ENCODE results near the gene SPAG8.

SPAG8 gene

DNA sequence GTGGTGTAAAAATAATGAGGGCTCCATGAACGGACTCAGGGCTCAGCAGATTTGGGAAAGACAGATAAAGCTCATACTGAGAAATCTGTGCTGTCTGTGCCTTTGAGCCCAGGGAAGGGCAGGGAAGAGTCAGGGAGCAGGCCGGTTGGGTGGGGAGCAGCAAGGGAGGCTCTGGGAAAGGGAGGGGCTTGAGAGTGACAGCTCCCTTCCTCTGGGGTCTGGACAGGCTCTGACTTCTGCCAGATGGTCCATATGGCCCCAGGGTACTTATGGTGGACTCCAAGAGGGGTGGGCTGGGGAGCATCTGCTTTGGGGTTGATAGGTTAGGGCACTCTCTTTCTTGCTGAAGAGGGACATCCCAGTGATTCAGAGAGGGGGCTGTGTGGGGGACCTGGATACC is 18.6 kb downstream of the SPAG8 start:
- no peak for DNase-seq (ENCODE audit: low read depth in 1 of 2, low spot score in 1 of 2)
- TF ChIP-seq JUND (IDR thresholded peaks at IDR 0.05; ENCODE audit: low read depth) = no peak
- in situ Hi-C loops (cut with HindIII; ENCODE audit: low pct_unique_long_range_greater_than_20kb, low sequenced_read_pairs) = no loop called here

DNA sequence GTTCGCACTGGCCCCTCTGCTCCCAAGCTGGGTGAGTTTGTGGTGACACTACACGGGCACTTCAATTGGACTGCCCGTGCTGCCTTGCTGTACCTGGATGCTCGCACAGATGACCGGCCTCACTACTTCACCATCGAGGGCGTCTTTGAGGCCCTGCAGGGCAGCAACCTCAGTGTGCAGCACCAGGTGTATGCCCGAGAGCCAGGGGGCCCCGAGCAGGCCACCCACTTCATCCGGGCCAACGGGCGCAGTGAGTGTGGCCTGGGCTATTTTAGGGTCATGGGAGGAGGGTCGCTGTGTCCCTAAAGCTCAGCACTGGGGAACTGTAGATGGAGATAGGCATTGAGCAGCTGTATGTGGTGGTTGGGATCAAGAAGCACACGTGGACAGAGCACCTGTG is 19.2 kb downstream of the SPAG8 start:
- TF ChIP-seq JUND (IDR thresholded peaks at IDR 0.05; ENCODE audit: low read depth) = no peak
- DNase-seq (ENCODE audit: low read depth in 1 of 2, low spot score in 1 of 2) = no peak
- in situ Hi-C loops (cut with HindIII; ENCODE audit: low pct_unique_long_range_greater_than_20kb, low sequenced_read_pairs) = no loop called here

DNA sequence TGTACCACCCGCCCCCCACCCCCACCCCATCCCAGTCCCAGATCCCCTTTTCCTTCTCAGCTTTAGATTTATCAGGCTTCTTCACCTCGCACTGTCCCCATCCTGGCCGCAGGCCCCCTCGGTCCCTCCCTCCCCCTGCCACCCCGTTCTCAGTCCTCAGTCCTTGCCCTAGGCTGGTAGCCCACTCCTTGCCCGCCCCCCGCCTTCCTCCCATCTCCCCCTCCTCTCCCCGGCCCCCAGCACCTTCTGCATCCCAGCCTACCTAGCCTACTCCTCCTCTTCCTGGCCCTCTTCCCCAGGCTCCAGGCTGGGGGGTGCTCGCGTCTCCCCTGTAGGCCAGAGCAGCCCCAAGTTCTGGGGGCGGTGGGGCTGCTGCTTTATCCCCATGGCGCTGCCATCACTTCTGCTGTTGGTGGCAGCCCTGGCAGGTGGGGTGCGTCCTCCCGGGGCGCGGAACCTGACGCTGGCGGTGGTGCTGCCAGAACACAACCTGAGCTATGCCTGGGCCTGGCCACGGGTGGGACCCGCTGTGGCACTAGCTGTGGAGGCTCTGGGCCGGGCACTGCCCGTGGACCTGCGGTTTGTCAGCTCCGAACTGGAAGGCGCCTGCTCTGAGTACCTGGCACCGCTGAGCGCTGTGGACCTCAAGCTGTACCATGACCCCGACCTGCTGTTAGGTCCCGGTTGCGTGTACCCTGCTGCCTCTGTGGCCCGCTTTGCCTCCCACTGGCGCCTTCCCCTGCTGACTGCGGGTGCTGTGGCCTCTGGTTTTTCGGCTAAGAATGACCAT is 19.8 kb downstream of the SPAG8 start:
- no peak for DNase-seq (ENCODE audit: low read depth in 1 of 2, low spot score in 1 of 2)
- TF ChIP-seq JUND (IDR thresholded peaks at IDR 0.05; ENCODE audit: low read depth) = no peak
- in situ Hi-C loops (cut with HindIII; ENCODE audit: low pct_unique_long_range_greater_than_20kb, low sequenced_read_pairs) = no loop called here

DNA sequence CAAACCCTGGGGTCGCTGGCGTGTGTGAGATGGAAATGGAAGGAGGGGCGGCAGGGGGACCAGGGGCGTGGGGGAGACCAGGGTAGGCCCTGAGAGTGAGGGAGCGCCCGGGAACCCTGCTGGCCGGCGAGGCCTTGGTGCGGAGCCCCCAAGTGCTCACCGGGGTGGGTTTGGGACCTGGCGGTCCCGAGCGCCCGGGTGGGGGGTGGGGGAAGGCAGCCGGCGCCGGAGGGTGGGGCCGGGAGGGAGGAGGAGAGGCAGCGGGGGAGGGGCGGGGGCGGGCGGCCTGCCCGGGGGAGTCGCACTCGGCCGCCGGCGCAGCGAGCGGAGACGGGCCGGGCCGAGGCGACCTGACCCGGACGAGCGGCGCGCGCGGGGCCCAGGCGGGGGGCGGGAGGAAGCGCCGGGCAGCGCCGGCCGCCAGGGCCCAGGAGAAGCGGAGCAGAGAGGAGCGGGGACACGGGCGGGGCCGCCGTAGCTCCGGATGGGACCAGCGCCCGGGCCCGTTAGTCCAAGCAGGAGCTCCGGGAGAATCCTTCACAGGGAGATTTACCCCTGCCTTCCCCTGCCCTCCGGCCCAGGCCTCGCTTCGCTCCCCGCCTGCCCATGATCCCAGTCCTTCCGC is 20.7 kb downstream of the SPAG8 start, which contains the start of gene NPR2:
Gene NPR2, plus strand, starts transcription at position 295 of the 625 bp plus-strand sequence. CDS start 818 bp downstream, outside the sequence.
- TF ChIP-seq JUND (IDR thresholded peaks at IDR 0.05; ENCODE audit: low read depth) = no peak
- in situ Hi-C loops (cut with HindIII; ENCODE audit: low pct_unique_long_range_greater_than_20kb, low sequenced_read_pairs) = no loop called here
- DNase-seq (ENCODE audit: low read depth in 1 of 2, low spot score in 1 of 2) = no peak

DNA sequence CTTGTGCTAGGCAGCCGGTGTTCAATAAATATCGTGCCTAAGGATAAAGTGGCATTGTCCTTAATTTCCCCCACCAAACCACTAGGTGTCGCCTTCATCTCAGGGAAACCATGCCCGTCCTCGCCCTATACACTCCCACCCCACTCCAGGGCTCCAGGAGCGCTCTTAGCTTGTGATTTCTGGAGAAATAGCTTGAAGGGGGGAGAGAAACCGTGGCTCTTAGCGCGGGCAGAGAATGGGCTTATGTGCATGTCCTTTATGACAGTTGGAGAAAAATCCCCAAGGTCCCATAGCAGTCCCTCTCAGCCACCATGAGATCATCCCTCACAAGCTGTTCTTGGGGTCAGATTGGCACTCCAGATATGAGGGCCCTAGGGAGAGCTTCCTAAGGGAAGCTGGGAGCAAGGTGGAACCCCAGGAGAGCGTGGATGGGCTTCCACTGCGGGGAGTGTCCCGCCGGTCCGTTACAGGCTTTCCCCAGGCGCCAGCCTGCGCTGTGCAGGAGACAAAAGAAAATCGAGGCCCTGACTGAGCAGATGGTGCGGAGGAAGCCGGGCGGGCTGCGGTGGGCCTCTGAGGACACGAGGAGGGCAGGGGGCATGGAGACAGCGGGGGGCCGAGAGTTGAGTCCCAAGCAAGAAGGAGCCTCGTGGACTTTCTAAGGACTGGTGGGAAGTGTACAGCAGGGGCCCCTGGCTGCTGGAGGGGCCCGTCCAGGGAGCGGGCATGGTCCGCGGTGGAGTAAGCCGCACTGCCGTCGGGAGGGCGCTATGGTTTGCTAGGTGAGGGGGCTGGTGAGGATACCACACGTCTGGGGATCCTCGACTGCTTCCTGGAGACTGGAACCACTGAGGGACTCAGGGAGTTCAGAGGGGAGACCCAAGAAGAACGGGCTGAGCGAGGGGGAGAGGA is 21.4 kb downstream of the SPAG8 start:
- TF ChIP-seq JUND (IDR thresholded peaks at IDR 0.05; ENCODE audit: low read depth) = no peak
- peak; percentile 65 to 77 for DNase-seq (ENCODE audit: low read depth in 1 of 2, low spot score in 1 of 2)
- in situ Hi-C loops (cut with HindIII; ENCODE audit: low pct_unique_long_range_greater_than_20kb, low sequenced_read_pairs) = no loop called here

DNA sequence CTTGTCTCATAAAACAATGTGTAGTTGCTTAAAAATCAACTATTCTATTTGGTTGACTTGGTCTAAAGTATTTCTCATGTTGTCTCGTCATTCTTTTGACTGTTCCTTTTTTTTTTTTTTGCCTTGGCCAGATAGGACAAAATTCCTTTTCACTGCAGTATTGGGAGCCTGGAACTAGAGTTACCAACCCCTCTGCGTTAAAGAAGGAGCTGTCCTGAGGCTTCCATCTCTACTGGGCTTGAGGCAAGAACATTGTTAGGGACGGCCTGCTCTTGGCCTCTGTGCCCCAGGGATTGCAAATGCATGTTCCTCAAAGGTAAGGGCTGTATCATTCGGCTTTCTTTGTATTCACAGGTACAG is 22.1 kb downstream of the SPAG8 start:
- TF ChIP-seq JUND (IDR thresholded peaks at IDR 0.05; ENCODE audit: low read depth) = no peak
- DNase-seq (ENCODE audit: low read depth in 1 of 2, low spot score in 1 of 2) = no peak
- in situ Hi-C loops (cut with HindIII; ENCODE audit: low pct_unique_long_range_greater_than_20kb, low sequenced_read_pairs) = no loop called here

DNA sequence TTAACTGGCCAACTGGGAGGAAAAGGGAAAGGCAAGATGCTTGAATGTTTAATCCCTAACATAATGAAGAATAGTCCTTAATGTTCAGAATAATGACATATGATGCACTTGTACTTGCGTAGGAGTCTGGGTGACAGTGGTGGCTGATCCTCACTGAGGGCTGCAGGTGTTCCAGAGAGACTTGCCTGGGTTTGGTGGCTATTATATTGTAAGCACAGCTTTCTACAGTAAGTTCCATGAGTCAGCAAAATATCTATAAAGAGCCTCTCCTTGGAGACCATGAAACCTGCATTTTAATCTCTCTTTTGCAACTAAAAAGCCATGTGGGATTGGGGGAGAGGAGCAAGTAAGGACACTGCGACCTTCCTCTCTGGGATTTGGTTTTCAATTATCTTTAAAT is 22.5 kb downstream of the SPAG8 start:
- DNase-seq (ENCODE audit: low read depth in 1 of 2, low spot score in 1 of 2) = no peak
- in situ Hi-C loops (cut with HindIII; ENCODE audit: low pct_unique_long_range_greater_than_20kb, low sequenced_read_pairs) = no loop called here
- no peak for TF ChIP-seq JUND (IDR thresholded peaks at IDR 0.05; ENCODE audit: low read depth)

DNA sequence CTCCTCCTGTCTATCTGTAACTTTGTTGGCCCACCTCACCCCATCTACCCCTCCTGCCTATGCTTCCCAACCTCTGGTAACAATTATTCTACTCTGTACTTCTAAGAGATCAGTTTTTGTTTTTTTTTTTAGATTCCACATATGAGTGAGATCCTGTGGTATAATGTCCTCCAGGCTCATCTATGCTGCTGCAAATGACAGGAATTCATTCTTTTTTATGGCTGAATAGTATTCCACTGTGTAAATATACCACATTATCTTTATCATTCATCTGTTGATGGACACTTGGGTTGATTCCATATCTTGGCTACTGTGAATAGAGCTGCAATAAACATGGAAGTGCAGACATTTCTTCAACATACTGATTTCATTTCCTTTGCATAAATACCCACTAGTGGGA is 28.6 kb downstream of the SPAG8 start:
- DNase-seq (ENCODE audit: low read depth in 1 of 2, low spot score in 1 of 2) = no peak
- in situ Hi-C loops (cut with HindIII; ENCODE audit: low pct_unique_long_range_greater_than_20kb, low sequenced_read_pairs) = no loop called here

DNA sequence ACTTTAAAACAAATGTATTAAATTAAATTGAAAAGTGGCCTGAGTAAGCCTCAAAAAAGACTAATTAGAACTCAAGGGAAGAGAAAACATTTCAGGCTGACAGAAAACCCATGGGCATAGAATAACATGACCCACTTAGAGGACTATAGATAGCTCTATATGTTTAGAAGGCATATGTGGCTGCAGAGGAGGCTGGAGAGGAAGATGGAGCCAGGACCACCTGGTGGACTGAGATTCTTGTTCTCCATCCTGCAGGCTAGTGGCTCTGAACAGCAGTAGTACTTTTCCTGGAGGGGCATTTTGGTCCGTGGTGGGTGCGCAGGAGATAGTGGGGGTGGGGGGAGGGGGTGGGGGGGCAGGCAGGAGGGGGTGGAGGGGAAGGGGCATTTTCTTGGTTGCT is 31.0 kb downstream of the SPAG8 start:
- in situ Hi-C loops (cut with HindIII; ENCODE audit: low pct_unique_long_range_greater_than_20kb, low sequenced_read_pairs) = no loop called here
- DNase-seq (ENCODE audit: low read depth in 1 of 2, low spot score in 1 of 2) = no peak
- TF ChIP-seq JUND (IDR thresholded peaks at IDR 0.05; ENCODE audit: low read depth) = no peak

More for the DNA sequence above, 28.6 kb downstream of the SPAG8 start:
- no peak for TF ChIP-seq JUND (IDR thresholded peaks at IDR 0.05; ENCODE audit: low read depth)

DNA sequence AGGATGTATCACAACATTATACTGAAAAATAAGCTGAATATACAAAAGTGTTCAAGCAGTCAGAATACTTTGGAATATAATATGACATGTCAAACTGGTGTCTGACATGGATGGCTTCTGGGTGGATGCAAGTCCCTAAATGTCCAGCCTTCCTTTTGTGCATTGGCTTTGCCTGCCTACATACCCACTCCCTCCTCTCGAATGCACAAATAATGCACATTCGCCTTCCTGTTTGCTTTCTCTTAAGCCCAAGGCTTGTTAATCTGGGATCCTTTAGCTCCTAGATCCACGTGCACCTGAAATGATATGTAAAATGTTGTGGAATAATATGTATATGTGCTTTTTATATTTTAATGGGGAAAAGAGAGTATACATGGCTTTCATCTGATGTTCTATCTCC is 33.6 kb downstream of the SPAG8 start:
- no peak for DNase-seq (ENCODE audit: low read depth in 1 of 2, low spot score in 1 of 2)
- in situ Hi-C loops (cut with HindIII; ENCODE audit: low pct_unique_long_range_greater_than_20kb, low sequenced_read_pairs) = no loop called here
- no peak for TF ChIP-seq JUND (IDR thresholded peaks at IDR 0.05; ENCODE audit: low read depth)

DNA sequence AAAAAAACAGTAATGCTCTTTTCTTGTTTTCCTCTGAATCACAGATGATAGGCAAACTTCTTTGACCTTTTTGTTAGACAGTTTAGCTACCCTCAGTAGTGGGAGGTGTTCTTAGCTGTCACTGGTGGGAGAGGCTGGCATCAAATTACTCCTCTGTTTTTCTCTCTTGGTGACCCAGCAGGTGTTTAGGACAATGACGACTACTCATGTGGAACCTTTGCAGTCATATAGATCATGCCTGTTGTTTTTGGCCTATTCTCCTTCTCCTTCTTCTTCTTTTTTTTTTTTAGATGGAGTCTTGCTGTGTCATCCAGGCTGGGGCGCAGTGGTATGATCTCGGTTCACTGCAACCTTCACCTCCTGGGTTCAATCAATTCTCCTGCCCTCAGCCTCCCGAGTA is 36.0 kb downstream of the SPAG8 start:
- in situ Hi-C loops (cut with HindIII; ENCODE audit: low pct_unique_long_range_greater_than_20kb, low sequenced_read_pairs) = no loop called here

DNA sequence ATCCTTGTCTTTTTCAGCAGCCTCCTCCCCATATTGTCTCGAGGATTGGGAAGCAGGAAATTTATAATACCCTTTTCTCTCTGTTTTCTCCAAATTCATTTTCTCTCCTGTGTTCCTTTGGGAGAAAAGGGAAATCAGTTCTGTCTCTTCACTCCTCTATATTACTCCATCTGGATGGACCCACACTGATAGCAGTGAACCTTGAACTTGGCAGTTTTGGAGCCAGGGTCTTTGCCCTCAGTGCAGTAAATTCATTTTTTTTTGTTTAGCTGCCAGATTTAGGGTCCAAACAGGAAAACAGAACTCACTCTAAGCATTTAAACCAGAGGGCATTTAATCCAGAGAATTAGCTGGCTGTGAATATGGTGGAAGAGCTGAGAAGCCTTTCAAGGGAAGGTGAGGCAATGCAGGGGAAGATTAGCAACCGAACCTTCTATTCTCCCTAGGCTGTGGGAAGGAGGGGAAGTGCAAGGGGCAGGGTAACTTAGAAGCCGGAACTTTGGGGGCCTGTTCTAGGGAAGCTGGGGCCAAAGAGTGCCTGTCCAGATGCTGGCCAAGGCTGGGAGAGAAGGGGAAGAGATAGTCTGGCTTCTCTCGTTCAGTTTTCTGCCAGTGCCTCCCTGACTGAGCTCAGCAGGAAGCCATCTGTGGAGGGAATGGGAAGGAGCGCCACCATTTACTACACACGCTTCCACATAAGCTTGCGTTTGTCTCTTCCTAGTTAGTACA is 37.0 kb downstream of the SPAG8 start:
- in situ Hi-C loops (cut with HindIII; ENCODE audit: low pct_unique_long_range_greater_than_20kb, low sequenced_read_pairs) = no loop called here
- TF ChIP-seq JUND (IDR thresholded peaks at IDR 0.05; ENCODE audit: low read depth) = no peak
- DNase-seq (ENCODE audit: low read depth in 1 of 2, low spot score in 1 of 2) = no peak

More for the DNA sequence above, 36.0 kb downstream of the SPAG8 start:
- DNase-seq (ENCODE audit: low read depth in 1 of 2, low spot score in 1 of 2) = no peak
- TF ChIP-seq JUND (IDR thresholded peaks at IDR 0.05; ENCODE audit: low read depth) = no peak

Data from T47D (cell line).